ENCODE results near the gene ORC3. TPM values are rescaled to one million over a fixed set of nuclear protein-coding genes. Genes with fewer than 3 reads are reported as not detected.

Gene ORC3
- total and polyA plus RNA-seq, 7 experiments from 2014 or later, result 17.7 to 40.3 (median 28.2) TPM

DNA sequence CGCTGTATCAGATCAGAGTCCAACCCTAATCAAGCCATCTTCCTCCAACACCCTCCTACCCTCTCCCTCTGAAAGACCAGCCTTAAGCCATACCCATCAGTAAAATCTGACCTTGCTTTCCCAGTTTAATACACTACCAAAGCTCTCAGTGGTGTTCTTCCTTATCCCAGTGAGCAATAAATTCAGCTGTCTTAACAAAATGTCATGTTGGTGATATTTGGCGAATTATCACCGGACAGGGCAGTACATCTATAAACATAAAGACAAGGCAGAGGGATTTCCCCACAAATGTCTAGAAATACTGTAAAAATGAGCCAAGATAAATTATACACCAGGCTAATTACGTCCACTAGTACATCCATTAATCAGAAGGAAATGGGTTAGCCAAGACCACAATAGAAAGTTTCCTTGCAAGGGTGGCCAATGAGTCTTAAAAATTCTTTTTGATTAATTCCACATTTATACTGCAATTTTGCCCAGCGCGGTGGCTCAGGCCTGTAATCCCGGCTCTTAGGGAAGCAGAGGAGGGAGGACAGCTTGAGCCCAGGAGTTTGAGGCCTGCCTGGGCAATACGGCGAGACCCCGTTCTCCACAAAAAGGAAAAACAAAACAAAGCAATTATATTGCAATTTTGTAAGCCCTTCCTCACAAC is 1.1 kb upstream of the ORC3 start:
- Histone ChIP-seq H3K4me3 (ENCODE audit: low read length) (peak overlapping the region; percentile 89), H3K9me3 (ENCODE audit: control insufficient read depth in 2 of 3, low read length in 3 of 3) (no peaks in the 10 kb centered on the region), H3K36me3 (ENCODE audit: control insufficient read depth in 2 of 3, insufficient read depth in 3 of 3, low read length in 3 of 3) (peaks cover 0 to 6% (median 3%) of the 10 kb centered on the region in 3 experiments), H3K4me1 (ENCODE audit: control insufficient read depth in 2 of 2, insufficient read depth in 2 of 2, low read length in 2 of 2) (peaks cover 22 to 37% of the 10 kb centered on the region in 2 donors), H3K27me3 (ENCODE audit: control insufficient read depth in 2 of 2, insufficient read depth in 2 of 2, low read length in 2 of 2) (no peaks in the 10 kb centered on the region), H3K27ac (ENCODE audit: low read depth, low read length) (peak overlapping the region; percentile 92)
- peak overlapping the region; percentile 87 to 100 (median 96) for H3K4me3 Mint-ChIP-seq
- no peak for ATAC-seq
- no peak for DNase-seq
- ChIA-PET POLR2A (interaction anchor here (0.6 to 5.2 kb wide), 14 partner anchors 8 to 1996 kb away, joined by 3 to 44 read pairs (median 4); partner anchors contain the start of genes AKIRIN2, PNRC1, SLC35A1 and SNX14), CTCF (no interaction called here)
- intact Hi-C loops (cut with micrococcal nuclease), result no loop called here
- peaks cover 50 to 84% (median 77%) of the 10 kb centered on the region in 7 donors for H3K4me1 Mint-ChIP-seq
- no peaks in the 10 kb centered on the region for H3K27me3 Mint-ChIP-seq
- peaks cover 4 to 25% (median 14%) of the 10 kb centered on the region in 5 donors for H3K36me3 Mint-ChIP-seq
- H3K9me3 Mint-ChIP-seq, result peaks cover 0 to 2% (median 0%) of the 10 kb centered on the region in 11 donors
- H3K27ac Mint-ChIP-seq, result peak overlapping the region in 8 of 9 donors; percentile 87 to 97 (median 94)

DNA sequence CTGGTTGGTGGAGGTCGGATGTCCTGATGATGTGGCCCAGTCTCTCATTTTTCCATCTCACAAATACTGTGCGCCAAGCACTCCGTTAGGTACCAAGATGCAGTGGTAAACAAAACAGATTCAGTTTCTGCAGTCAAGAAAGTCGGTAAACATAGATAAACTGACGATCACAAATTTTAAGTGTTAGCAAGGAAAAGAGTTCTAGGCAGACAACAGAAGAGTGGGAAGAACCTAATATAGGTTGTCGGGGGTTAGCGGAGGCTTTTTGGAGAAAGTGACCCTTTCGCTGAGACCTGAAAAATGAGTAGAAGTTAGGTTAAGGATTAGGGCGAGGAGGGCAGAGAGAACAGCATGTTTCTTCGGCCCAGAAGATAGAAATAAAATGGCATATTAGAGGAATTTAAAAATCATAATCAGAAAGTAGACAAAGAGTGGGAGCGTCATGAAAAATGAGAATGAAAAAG is 514 bp downstream of the ORC3 start:
- Histone ChIP-seq H3K27ac (ENCODE audit: low read depth, low read length) (peak overlapping the region; percentile 92), H3K36me3 (ENCODE audit: control insufficient read depth in 2 of 3, insufficient read depth in 3 of 3, low read length in 3 of 3) (peaks cover 0 to 9% (median 0%) of the 10 kb centered on the region in 3 experiments), H3K27me3 (ENCODE audit: control insufficient read depth in 2 of 2, insufficient read depth in 2 of 2, low read length in 2 of 2) (no peaks in the 10 kb centered on the region), H3K4me1 (ENCODE audit: control insufficient read depth in 2 of 2, insufficient read depth in 2 of 2, low read length in 2 of 2) (peaks cover 22 to 32% of the 10 kb centered on the region in 2 donors), H3K9me3 (ENCODE audit: control insufficient read depth in 2 of 3, low read length in 3 of 3) (no peaks in the 10 kb centered on the region), H3K4me3 (ENCODE audit: low read length) (peak overlapping the region; percentile 89)
- peak overlapping the region; percentile 87 to 97 (median 95) for H3K27ac Mint-ChIP-seq
- ChIA-PET CTCF (no interaction called here), POLR2A (interaction anchor here (0.7 to 5.2 kb wide), 5 partner anchors 19 to 1490 kb away, joined by 4 to 44 read pairs (median 6); partner anchors contain the start of genes AKIRIN2, PNRC1 and SLC35A1)
- no peaks in the 10 kb centered on the region for H3K27me3 Mint-ChIP-seq
- no peak for ATAC-seq
- peaks cover 45 to 80% (median 74%) of the 10 kb centered on the region in 7 donors for H3K4me1 Mint-ChIP-seq
- no peak for DNase-seq
- H3K9me3 Mint-ChIP-seq, result peaks cover 0 to 2% (median 0%) of the 10 kb centered on the region in 11 donors
- peak overlapping the region; percentile 87 to 100 (median 96) for H3K4me3 Mint-ChIP-seq
- H3K36me3 Mint-ChIP-seq, result peaks cover 0 to 22% (median 13%) of the 10 kb centered on the region in 5 donors
- intact Hi-C loops (cut with micrococcal nuclease), result loop anchor here (1.0 to 5.0 kb wide), 14 partner anchors 54 to 1947 kb away; partner anchors contain the start of genes AKIRIN2 (in 2 of the 2), PNRC1 (in 1 of the 2), RNGTT (in 1 of the 2) and SLC35A1 (in 1 of the 2)

DNA sequence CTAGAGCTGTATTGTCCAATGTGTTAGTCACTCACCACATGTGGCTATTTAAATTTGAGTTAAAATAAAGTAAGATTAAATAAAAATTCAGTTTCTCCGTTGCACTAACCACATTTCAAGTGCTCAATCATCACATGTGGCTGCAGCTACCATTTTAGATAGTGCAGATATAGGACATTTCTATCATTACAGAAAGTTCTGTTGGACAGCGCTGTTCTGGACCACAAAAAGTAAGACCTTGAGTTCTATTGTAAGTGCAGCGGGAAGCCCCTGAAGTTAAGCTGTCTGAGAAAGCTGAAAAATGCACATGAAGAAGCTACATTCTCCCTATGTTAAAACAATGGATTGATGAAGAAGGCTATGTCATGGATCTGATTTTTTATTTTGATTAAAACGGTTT is 1.1 kb downstream of the ORC3 start:
- Histone ChIP-seq H3K27ac (ENCODE audit: low read depth, low read length) (peak overlapping the region; percentile 92), H3K4me3 (ENCODE audit: low read length) (peak overlapping the region; percentile 89), H3K36me3 (ENCODE audit: control insufficient read depth in 2 of 3, insufficient read depth in 3 of 3, low read length in 3 of 3) (peaks cover 0 to 14% (median 0%) of the 10 kb centered on the region in 3 experiments), H3K4me1 (ENCODE audit: control insufficient read depth in 2 of 2, insufficient read depth in 2 of 2, low read length in 2 of 2) (peaks cover 22 to 29% of the 10 kb centered on the region in 2 donors), H3K9me3 (ENCODE audit: control insufficient read depth in 2 of 3, low read length in 3 of 3) (no peaks in the 10 kb centered on the region), H3K27me3 (ENCODE audit: control insufficient read depth in 2 of 2, insufficient read depth in 2 of 2, low read length in 2 of 2) (no peaks in the 10 kb centered on the region)
- Mint-ChIP-seq H3K9me3 (peaks cover 0 to 2% (median 0%) of the 10 kb centered on the region in 11 donors), H3K27ac (peak overlapping the region; percentile 87 to 97 (median 95)), H3K27me3 (no peaks in the 10 kb centered on the region), H3K4me3 (peak overlapping the region; percentile 87 to 100 (median 96)), H3K36me3 (peaks cover 0 to 19% (median 9%) of the 10 kb centered on the region in 5 donors), H3K4me1 (peaks cover 41 to 75% (median 70%) of the 10 kb centered on the region in 7 donors)
- intact Hi-C loops (cut with micrococcal nuclease), result loop anchor here (1.0 to 5.0 kb wide), 14 partner anchors 54 to 1948 kb away; partner anchors contain the start of genes AKIRIN2 (in 2 of the 2), PNRC1 (in 1 of the 2), RNGTT (in 1 of the 2) and SLC35A1 (in 1 of the 2)
- ATAC-seq (no peak), DNase-seq (no peak)
- POLR2A ChIA-PET, result interaction anchor here (0.6 to 5.2 kb wide), 3 partner anchors 19 to 118 kb away, joined by 3 to 44 read pairs (median 3); partner anchors contain the start of genes AKIRIN2 and SLC35A1
- CTCF ChIA-PET, result no interaction called here

DNA sequence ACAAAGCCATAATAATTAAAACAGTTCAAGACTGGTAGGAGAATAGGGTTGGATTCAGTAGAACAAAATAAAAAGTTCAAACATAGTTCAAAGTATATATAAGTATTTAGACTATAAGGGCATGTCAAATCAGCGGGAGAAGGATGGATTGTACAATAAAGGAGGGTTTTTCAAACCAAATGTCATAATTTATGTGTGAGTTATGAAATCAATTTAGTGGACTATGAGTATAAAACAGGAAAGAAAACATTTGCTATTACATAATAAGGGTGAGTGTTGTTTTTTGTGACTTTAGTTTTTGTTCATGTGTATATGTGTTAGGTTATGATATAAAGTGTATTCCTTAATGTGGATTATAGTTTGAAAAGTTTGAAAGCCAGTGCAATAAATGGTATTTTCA is 10.6 kb downstream of the ORC3 start:
- POLR2A ChIA-PET, result no interaction called here
- Histone ChIP-seq H3K4me3 (ENCODE audit: low read length) (no peak overlapping the region), H3K9me3 (ENCODE audit: control insufficient read depth in 2 of 3, low read length in 3 of 3) (no peaks in the 10 kb centered on the region), H3K36me3 (ENCODE audit: control insufficient read depth in 2 of 3, insufficient read depth in 3 of 3, low read length in 3 of 3) (peaks cover 0 to 5% (median 0%) of the 10 kb centered on the region in 3 experiments), H3K27me3 (ENCODE audit: control insufficient read depth in 2 of 2, insufficient read depth in 2 of 2, low read length in 2 of 2) (no peaks in the 10 kb centered on the region), H3K27ac (ENCODE audit: low read depth, low read length) (no peak overlapping the region), H3K4me1 (ENCODE audit: control insufficient read depth in 2 of 2, insufficient read depth in 2 of 2, low read length in 2 of 2) (no peaks in the 10 kb centered on the region)
- intact Hi-C loops (cut with micrococcal nuclease), result no loop called here
- CTCF ChIA-PET, result no interaction called here
- DNase-seq (no peak), ATAC-seq (peak; percentile 22)
- H3K4me1 Mint-ChIP-seq, result peaks cover 0 to 9% (median 0%) of the 10 kb centered on the region in 7 donors
- peak overlapping the region in 2 of 9 donors; percentile 13 to 24 for H3K27ac Mint-ChIP-seq
- peaks cover 0 to 19% (median 2%) of the 10 kb centered on the region in 5 donors for H3K36me3 Mint-ChIP-seq
- no peaks in the 10 kb centered on the region for H3K27me3 Mint-ChIP-seq
- H3K9me3 Mint-ChIP-seq, result no peaks in the 10 kb centered on the region
- H3K4me3 Mint-ChIP-seq, result no peak overlapping the region

DNA sequence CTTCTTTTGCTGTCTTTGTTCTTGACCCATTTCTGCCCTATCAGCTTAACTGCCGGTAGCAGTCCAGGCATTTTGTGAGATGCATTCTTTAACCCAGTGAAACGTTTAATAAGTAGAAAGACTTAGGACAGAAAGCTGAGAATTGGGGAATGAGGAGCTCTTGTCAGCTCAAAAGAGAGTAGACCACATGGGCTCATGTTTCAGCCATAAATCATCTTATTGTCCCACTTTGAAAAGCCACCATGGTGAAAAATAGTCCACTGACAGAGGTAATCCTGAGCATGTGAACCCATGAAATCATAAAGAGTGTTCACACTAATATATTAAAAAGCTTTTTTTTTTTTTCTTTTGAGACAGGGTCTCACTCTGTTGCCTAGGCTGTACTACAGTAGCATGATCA is 16.3 kb downstream of the ORC3 start:
- Histone ChIP-seq H3K9me3 (ENCODE audit: control insufficient read depth in 2 of 3, low read length in 3 of 3) (no peaks in the 10 kb centered on the region), H3K4me3 (ENCODE audit: low read length) (no peak overlapping the region), H3K4me1 (ENCODE audit: control insufficient read depth in 2 of 2, insufficient read depth in 2 of 2, low read length in 2 of 2) (no peaks in the 10 kb centered on the region), H3K27me3 (ENCODE audit: control insufficient read depth in 2 of 2, insufficient read depth in 2 of 2, low read length in 2 of 2) (no peaks in the 10 kb centered on the region), H3K36me3 (ENCODE audit: control insufficient read depth in 2 of 3, insufficient read depth in 3 of 3, low read length in 3 of 3) (peaks cover 3 to 4% (median 4%) of the 10 kb centered on the region in 3 experiments), H3K27ac (ENCODE audit: low read depth, low read length) (no peak overlapping the region)
- CTCF ChIA-PET, result interaction anchor here (0.6 kb wide), 1 partner anchor 649 kb away, joined by 4 read pairs; no protein-coding TSS in a partner anchor
- DNase-seq (no peak), ATAC-seq (no peak)
- H3K9me3 Mint-ChIP-seq, result no peaks in the 10 kb centered on the region
- intact Hi-C loops (cut with micrococcal nuclease), result no loop called here
- H3K36me3 Mint-ChIP-seq, result peaks cover 0 to 41% (median 12%) of the 10 kb centered on the region in 5 donors
- no peaks in the 10 kb centered on the region for H3K4me1 Mint-ChIP-seq
- H3K4me3 Mint-ChIP-seq, result no peak overlapping the region
- H3K27me3 Mint-ChIP-seq, result no peaks in the 10 kb centered on the region
- POLR2A ChIA-PET, result interaction anchor here (0.7 to 1.1 kb wide), 2 partner anchors 14 to 60 kb away, joined by 3 to 5 read pairs; no protein-coding TSS in a partner anchor
- H3K27ac Mint-ChIP-seq, result no peak overlapping the region

DNA sequence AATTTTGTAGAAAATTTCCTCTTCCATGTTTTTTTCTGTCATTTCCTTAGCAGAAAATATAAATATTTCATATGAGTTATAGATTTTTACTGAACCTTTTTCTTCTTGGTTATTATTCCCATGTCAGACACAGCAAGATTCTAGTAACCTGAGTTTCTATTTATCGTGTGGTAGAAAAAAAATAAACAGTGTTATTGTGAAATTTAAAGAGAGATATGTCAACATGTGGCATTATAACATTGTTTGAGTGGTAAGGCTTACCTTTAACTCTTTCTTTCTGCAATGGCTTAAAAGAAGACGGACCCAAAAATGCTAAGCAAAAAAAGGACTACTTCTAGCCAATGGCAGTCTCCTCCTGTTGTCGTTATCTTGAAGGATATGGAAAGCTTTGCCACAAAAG is 18.9 kb downstream of the ORC3 start:
- H3K4me1 ChIP-seq (ENCODE audit: control insufficient read depth in 2 of 2, insufficient read depth in 2 of 2, low read length in 2 of 2), result no peaks in the 10 kb centered on the region
- intact Hi-C loops (cut with micrococcal nuclease), result no loop called here
- H3K27me3 ChIP-seq (ENCODE audit: control insufficient read depth in 2 of 2, insufficient read depth in 2 of 2, low read length in 2 of 2), result no peaks in the 10 kb centered on the region
- ATAC-seq (no peak), DNase-seq (no peak)
- Mint-ChIP-seq H3K4me1 (no peaks in the 10 kb centered on the region), H3K4me3 (no peak overlapping the region), H3K27me3 (no peaks in the 10 kb centered on the region), H3K27ac (no peak overlapping the region), H3K9me3 (peaks cover 0 to 5% (median 0%) of the 10 kb centered on the region in 11 donors), H3K36me3 (peaks cover 6 to 47% (median 28%) of the 10 kb centered on the region in 5 donors)
- ChIA-PET CTCF (no interaction called here), POLR2A (interaction anchor here (0.6 kb wide), 1 partner anchor 19 kb away, joined by 4 read pairs; no protein-coding TSS in a partner anchor)
- H3K27ac ChIP-seq (ENCODE audit: low read depth, low read length), result no peak overlapping the region
- H3K9me3 ChIP-seq (ENCODE audit: control insufficient read depth in 2 of 3, low read length in 3 of 3), result no peaks in the 10 kb centered on the region
- H3K36me3 ChIP-seq (ENCODE audit: control insufficient read depth in 2 of 3, insufficient read depth in 3 of 3, low read length in 3 of 3), result peaks cover 4 to 15% (median 5%) of the 10 kb centered on the region in 3 experiments
- no peak overlapping the region for H3K4me3 ChIP-seq (ENCODE audit: low read length)

Data from naive thymus-derived CD4-positive, alpha-beta T cell (primary cell).